GM23338 (cell line): Measurements from ENCODE around the gene CD48. TPM values are rescaled to one million over a fixed set of nuclear protein-coding genes. Genes with fewer than 3 reads are reported as not detected.
A peak's percentile ranks its signal among the peaks of the same experiment; 100 is the strongest.

Experiments used
- ATAC-seq: fragments of 200-7000 bp; cut with Tn5 transposase; 3 replicates; pipeline ENCODE4 v1.9.1; 2020
- DNase-seq: peaks from one replicate; pipeline ENCODE4 v3.0.0-alpha.2; 2015; ENCODE audit warnings: low spot score
- H2AFZ ChIP-seq: fragments of 200-600 bp; sonication (generic); 2 replicates; pipeline ENCODE4 v1.8.0; 2016; ENCODE audit warnings: antibody characterized with exemption, mild to moderate bottlenecking, moderate library complexity
- H3F3A ChIP-seq: fragments of 200-600 bp; sonication (generic); replicated peaks from 2 replicates; pipeline ENCODE4 v1.8.0; 2017; ENCODE audit warnings: antibody characterized with exemption, mixed run types, low read depth
- H3K27ac ChIP-seq: fragments of 200-600 bp; sonication (generic); 2 replicates; pipeline ENCODE4 v1.6.1; 2016; ENCODE audit warnings: low read depth
- H3K27me3 ChIP-seq: fragments of 200-600 bp; sonication (generic); 2 replicates; pipeline ENCODE4 v1.8.0; 2016; ENCODE audit warnings: mild to moderate bottlenecking, mixed run types, moderate library complexity; ENCODE audit not compliant: insufficient read depth
- H3K36me3 ChIP-seq: fragments of 200-600 bp; sonication (generic); 2 replicates; pipeline ENCODE4 v1.8.0; 2016; ENCODE audit warnings: mild to moderate bottlenecking; ENCODE audit not compliant: insufficient read depth
- H3K4me1 ChIP-seq: fragments of 200-600 bp; sonication (generic); 2 replicates; pipeline ENCODE4 v1.8.0; 2016; ENCODE audit warnings: mild to moderate bottlenecking, moderate library complexity; ENCODE audit not compliant: insufficient read depth
- H3K4me2 ChIP-seq: fragments of 200-600 bp; sonication (generic); 2 replicates; pipeline ENCODE4 v1.7.1; 2017; ENCODE audit warnings: mixed run types
- H3K4me3 ChIP-seq: fragments of 200-600 bp; sonication (generic); 2 replicates; pipeline ENCODE4 v1.6.1; 2016; ENCODE audit warnings: mixed run types
- H3K79me2 ChIP-seq: fragments of 200-600 bp; sonication (generic); replicated peaks from 2 replicates; pipeline ENCODE4 v1.8.0; 2017; ENCODE audit warnings: mild to moderate bottlenecking; ENCODE audit not compliant: insufficient read depth
- H3K9me2 ChIP-seq: fragments of 200-600 bp; sonication (generic); 2 replicates; pipeline ENCODE4 v1.8.0; 2017; ENCODE audit not compliant: insufficient read depth
- H4K20me1 ChIP-seq: fragments of 200-600 bp; sonication (generic); replicated peaks from 2 replicates; pipeline ENCODE4 v1.8.0; 2017; ENCODE audit warnings: mild to moderate bottlenecking; ENCODE audit not compliant: insufficient read depth
- H3K27ac Mint-ChIP-seq: 2 replicates; pipeline ENCODE4 v1.8.0; 2020; ENCODE audit warnings: inconsistent platforms, mild to moderate bottlenecking, moderate library complexity, mixed read lengths
- H3K27me3 Mint-ChIP-seq: 3 replicates; pipeline ENCODE4 v1.8.0; 2022; ENCODE audit warnings: low read depth, mild to moderate bottlenecking, moderate library complexity, mixed read lengths, inconsistent platforms; ENCODE audit not compliant: insufficient read depth, poor library complexity
- H3K36me3 Mint-ChIP-seq: 3 replicates; pipeline ENCODE4 v1.8.0; 2021; ENCODE audit warnings: low read depth, mild to moderate bottlenecking, inconsistent platforms, moderate library complexity, mixed read lengths
- H3K4me1 Mint-ChIP-seq: 3 replicates; pipeline ENCODE4 v1.8.0; 2020; ENCODE audit warnings: mild to moderate bottlenecking, inconsistent platforms, mixed read lengths
- H3K4me3 Mint-ChIP-seq: 3 replicates; pipeline ENCODE4 v1.8.0; 2021; ENCODE audit warnings: moderate library complexity, mild to moderate bottlenecking, inconsistent platforms, mixed read lengths
- H3K9me3 Mint-ChIP-seq: 3 replicates; pipeline ENCODE4 v1.8.0; 2020; ENCODE audit warnings: moderate library complexity, mild to moderate bottlenecking, inconsistent platforms, mixed read lengths
- JUNB ChIP-seq: IDR thresholded peaks from one replicate; pipeline ENCODE4 v1.6.1; 2016; ENCODE audit warnings: antibody characterized with exemption; ENCODE audit not compliant: unreplicated experiment
- STAT1 ChIP-seq: IDR thresholded peaks from one replicate; pipeline ENCODE4 v1.6.1; 2016; ENCODE audit warnings: antibody characterized with exemption; ENCODE audit not compliant: unreplicated experiment
- ZNF331 ChIP-seq: fragments of 250-450 bp; sonication (Bioruptor Pico); IDR thresholded peaks from 2 replicates; pipeline ENCODE4 v1.5.0; 2020; ENCODE audit warnings: low read depth, mild to moderate bottlenecking, moderate library complexity
- polyA plus RNA-seq: library from polyadenylated mRNA; unstranded; fragments of >200 nt; fragmentation: Nextera tagmentation; extraction: Ambion mirVana; gene quantifications from 2 replicates; pipeline ENCODE4 v1.2.1, GENCODE V29; 2016
- total RNA-seq: library from RNA; depleted of rRNA; stranded (reverse); fragments of >200 nt; shearing (Covaris generic); gene quantifications from 2 replicates; pipeline ENCODE4 v1.2.3, GENCODE V29; 2014
- TF ChIP-seq, protein P1 (sequence below): fragments of 250-450 bp; sonication (Bioruptor Pico); IDR thresholded peaks from 2 replicates; pipeline ENCODE4 v1.5.0; 2020; ENCODE audit warnings: mild to moderate bottlenecking, moderate library complexity

Gene CD48
- total and polyA plus RNA-seq, 2 experiments from 2014 or later, result 0.34 to 0.45 TPM

DNA sequence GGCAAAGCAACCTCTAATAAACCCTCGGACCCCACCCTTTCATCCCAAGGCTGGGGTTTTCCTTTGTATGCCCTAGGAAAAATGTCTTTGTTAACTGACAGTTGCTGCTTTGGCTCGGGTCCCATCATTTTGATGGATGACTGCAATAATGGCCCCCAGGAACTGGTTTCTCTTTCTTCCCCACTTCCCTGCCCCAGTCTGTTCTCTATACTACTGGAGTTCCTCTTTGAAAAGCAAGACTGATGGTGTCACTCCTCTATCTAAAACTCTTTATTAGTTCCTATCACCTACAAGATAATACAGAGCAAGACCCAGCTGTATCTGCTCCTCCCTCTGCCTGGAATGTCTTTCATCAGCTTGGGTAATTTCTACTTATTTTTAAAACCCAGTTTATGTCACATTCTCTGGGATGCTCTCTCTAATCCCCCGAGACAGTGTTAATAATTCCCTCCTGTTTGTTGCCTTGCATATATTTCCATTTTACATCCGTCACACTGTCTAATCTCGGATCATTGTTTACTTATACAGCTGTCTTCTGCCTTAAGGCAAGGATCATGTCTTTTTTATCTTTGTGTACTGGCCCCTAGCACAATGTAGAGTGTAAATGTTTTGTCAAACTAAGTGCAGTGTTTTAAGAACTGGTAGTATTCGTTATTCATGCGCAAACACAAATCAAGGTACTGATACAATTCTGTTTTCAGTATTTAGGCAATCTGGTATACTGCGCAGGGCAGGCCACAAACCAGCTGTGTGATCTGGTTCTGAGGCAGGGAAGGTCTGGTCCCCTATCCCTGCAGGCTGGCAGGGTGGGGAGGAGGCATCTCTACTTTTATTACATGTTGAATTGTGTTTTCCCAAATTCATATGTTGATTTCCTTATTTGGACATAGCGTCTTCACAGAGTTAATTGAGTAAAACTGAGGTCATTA, 80.8 kb downstream of the CD48 start (continued):
- TF ChIP-seq, protein P1, sequence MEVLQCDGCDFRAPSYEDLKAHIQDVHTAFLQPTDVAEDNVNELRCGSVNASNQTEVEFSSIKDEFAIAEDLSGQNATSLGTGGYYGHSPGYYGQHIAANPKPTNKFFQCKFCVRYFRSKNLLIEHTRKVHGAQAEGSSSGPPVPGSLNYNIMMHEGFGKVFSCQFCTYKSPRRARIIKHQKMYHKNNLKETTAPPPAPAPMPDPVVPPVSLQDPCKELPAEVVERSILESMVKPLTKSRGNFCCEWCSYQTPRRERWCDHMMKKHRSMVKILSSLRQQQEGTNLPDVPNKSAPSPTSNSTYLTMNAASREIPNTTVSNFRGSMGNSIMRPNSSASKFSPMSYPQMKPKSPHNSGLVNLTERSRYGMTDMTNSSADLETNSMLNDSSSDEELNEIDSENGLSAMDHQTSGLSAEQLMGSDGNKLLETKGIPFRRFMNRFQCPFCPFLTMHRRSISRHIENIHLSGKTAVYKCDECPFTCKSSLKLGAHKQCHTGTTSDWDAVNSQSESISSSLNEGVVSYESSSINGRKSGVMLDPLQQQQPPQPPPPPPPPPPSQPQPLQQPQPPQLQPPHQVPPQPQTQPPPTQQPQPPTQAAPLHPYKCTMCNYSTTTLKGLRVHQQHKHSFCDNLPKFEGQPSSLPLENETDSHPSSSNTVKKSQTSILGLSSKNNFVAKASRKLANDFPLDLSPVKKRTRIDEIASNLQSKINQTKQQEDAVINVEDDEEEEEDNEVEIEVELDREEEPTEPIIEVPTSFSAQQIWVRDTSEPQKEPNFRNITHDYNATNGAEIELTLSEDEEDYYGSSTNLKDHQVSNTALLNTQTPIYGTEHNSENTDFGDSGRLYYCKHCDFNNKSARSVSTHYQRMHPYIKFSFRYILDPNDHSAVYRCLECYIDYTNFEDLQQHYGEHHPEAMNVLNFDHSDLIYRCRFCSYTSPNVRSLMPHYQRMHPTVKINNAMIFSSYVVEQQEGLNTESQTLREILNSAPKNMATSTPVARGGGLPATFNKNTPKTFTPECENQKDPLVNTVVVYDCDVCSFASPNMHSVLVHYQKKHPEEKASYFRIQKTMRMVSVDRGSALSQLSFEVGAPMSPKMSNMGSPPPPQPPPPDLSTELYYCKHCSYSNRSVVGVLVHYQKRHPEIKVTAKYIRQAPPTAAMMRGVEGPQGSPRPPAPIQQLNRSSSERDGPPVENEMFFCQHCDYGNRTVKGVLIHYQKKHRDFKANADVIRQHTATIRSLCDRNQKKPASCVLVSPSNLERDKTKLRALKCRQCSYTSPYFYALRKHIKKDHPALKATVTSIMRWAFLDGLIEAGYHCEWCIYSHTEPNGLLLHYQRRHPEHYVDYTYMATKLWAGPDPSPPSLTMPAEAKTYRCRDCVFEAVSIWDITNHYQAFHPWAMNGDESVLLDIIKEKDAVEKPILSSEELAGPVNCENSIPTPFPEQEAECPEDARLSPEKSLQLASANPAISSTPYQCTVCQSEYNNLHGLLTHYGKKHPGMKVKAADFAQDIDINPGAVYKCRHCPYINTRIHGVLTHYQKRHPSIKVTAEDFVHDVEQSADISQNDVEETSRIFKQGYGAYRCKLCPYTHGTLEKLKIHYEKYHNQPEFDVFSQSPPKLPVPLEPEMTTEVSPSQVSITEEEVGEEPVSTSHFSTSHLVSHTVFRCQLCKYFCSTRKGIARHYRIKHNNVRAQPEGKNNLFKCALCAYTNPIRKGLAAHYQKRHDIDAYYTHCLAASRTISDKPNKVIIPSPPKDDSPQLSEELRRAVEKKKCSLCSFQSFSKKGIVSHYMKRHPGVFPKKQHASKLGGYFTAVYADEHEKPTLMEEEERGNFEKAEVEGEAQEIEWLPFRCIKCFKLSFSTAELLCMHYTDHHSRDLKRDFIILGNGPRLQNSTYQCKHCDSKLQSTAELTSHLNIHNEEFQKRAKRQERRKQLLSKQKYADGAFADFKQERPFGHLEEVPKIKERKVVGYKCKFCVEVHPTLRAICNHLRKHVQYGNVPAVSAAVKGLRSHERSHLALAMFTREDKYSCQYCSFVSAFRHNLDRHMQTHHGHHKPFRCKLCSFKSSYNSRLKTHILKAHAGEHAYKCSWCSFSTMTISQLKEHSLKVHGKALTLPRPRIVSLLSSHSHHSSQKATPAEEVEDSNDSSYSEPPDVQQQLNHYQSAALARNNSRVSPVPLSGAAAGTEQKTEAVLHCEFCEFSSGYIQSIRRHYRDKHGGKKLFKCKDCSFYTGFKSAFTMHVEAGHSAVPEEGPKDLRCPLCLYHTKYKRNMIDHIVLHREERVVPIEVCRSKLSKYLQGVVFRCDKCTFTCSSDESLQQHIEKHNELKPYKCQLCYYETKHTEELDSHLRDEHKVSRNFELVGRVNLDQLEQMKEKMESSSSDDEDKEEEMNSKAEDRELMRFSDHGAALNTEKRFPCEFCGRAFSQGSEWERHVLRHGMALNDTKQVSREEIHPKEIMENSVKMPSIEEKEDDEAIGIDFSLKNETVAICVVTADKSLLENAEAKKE (CRISPR knock-in tag), result no peak

DNA sequence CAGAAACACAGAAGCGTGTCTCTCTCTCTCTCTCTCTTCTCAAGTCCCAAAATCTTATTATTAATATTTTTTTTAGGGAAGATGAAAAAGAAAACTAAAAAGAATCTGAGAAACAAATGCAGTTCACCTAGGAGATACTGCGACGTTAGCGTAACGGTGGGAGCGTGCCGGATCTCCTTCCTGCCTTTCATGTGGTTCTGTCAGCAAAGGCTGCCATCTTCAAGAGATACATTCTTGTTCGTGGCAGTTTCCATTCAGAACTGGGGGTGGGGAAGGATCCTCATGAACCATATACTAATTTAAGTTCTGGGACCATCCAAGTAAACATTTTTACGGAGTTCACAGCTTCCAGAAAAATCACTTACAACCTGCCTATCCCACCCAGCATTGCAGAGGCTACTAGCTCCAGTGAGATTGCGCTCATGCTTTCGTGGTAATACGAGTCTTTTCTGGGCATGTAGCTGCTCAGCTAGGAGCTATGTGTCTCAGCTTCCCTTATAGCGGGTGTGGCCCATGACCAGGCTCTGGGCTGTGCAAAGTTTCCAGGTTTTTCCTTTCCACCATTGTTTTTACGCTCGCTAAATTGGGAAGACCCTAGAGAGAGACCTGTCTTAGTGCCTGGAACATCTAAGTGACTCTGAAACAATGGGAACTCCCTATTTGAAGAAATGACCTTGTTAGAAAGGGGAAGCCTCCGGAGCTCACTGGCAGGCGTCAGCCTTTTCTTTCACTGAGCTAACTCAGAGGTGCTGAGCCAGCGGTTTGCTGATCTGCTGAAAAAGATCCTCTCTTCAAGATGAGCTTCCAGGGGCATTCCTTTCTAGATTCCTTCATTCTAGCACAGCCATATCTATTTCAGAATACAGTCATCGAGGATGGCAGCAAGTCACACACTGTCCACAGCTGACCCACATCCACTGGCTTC, 82.1 kb downstream of the CD48 start:
- Mint-ChIP-seq H3K4me1 (no peaks in the 10 kb centered on the region), H3K27me3 (no peaks in the 10 kb centered on the region), H3K36me3 (no peaks in the 10 kb centered on the region), H3K9me3 (no peaks in the 10 kb centered on the region), H3K27ac (no peak overlapping the region), H3K4me3 (no peak overlapping the region)
- H3K36me3 ChIP-seq, result no peaks in the 10 kb centered on the region
- TF ChIP-seq ZNF331 (CRISPR knock-in tag) (no peak), STAT1 (no peak), JUNB (no peak)
- TF ChIP-seq, protein P1 (CRISPR knock-in tag), result no peak
- no peak overlapping the region for H3K4me2 ChIP-seq
- no peak overlapping the region for H3K27ac ChIP-seq
- no peak overlapping the region for H3K4me3 ChIP-seq
- no peaks in the 10 kb centered on the region for H3F3A ChIP-seq
- H3K27me3 ChIP-seq, result no peaks in the 10 kb centered on the region
- DNase-seq, result no peak
- H4K20me1 ChIP-seq, result no peaks in the 10 kb centered on the region
- ATAC-seq, result no peak
- peaks cover 13% of the 10 kb centered on the region for H3K9me2 ChIP-seq
- no peaks in the 10 kb centered on the region for H3K79me2 ChIP-seq
- peak overlapping the region; percentile 69; the same call in 1 of the 2 replicates for H2AFZ ChIP-seq
- H3K4me1 ChIP-seq, result no peaks in the 10 kb centered on the region
